GM23248 (cell line): ENCODE results near the gene COL8A1. TPM values are rescaled to one million over a fixed set of nuclear protein-coding genes. Genes with fewer than 3 reads are reported as not detected.

Source experiments
- DNase-seq: peaks from one replicate; pipeline ENCODE4 v3.0.0-alpha.2; 2015
- H2AFZ ChIP-seq: fragments of 200-600 bp; sonication (generic); 2 replicates; pipeline ENCODE4 v1.6.1; 2016; ENCODE audit warnings: antibody characterized with exemption
- H3F3A ChIP-seq: fragments of 200-600 bp; sonication (generic); 2 replicates; pipeline ENCODE4 v1.6.1; 2016; ENCODE audit warnings: mild to moderate bottlenecking, antibody characterized with exemption, mixed run types; ENCODE audit not compliant: insufficient read depth
- H3K27ac ChIP-seq: fragments of 200-600 bp; sonication (generic); 2 replicates; pipeline ENCODE4 v1.5.1; 2016; ENCODE audit warnings: mild to moderate bottlenecking
- H3K27me3 ChIP-seq: fragments of 200-600 bp; sonication (generic); replicated peaks from 2 replicates; pipeline ENCODE4 v1.6.1; 2016; ENCODE audit warnings: mild to moderate bottlenecking; ENCODE audit not compliant: insufficient read depth
- H3K36me3 ChIP-seq: fragments of 200-600 bp; sonication (generic); 2 replicates; pipeline ENCODE4 v1.6.1; 2016; ENCODE audit warnings: low read depth, mild to moderate bottlenecking
- H3K4me1 ChIP-seq: fragments of 200-600 bp; sonication (generic); 2 replicates; pipeline ENCODE4 v1.6.1; 2016; ENCODE audit warnings: mild to moderate bottlenecking; ENCODE audit not compliant: insufficient read depth
- H3K4me2 ChIP-seq: fragments of 200-600 bp; sonication (generic); one replicate; pipeline ENCODE4 v1.6.1; 2016; ENCODE audit warnings: mild to moderate bottlenecking; ENCODE audit not compliant: unreplicated experiment
- H3K4me3 ChIP-seq: fragments of 200-600 bp; sonication (generic); 2 replicates; pipeline ENCODE4 v1.5.1; 2016; ENCODE audit warnings: mild to moderate bottlenecking
- H3K79me2 ChIP-seq: fragments of 200-600 bp; sonication (generic); 2 replicates; pipeline ENCODE4 v1.6.1; 2016; ENCODE audit warnings: mild to moderate bottlenecking; ENCODE audit not compliant: insufficient read depth
- H3K9ac ChIP-seq: fragments of 200-600 bp; sonication (generic); 2 replicates; pipeline ENCODE4 v1.6.1; 2016; ENCODE audit warnings: mild to moderate bottlenecking
- H3K9me2 ChIP-seq: fragments of 200-600 bp; sonication (generic); 2 replicates; pipeline ENCODE4 v1.6.1; 2016; ENCODE audit warnings: mixed run types, mild to moderate bottlenecking, moderate library complexity; ENCODE audit not compliant: insufficient read depth
- H3K9me3 ChIP-seq: fragments of 200-600 bp; sonication (generic); one replicate; pipeline ENCODE4 v1.6.1; 2017; ENCODE audit warnings: low read depth
- H4K20me1 ChIP-seq: fragments of 200-600 bp; sonication (generic); 2 replicates; pipeline ENCODE4 v1.6.0; 2016; ENCODE audit not compliant: insufficient read depth
- EZH2 ChIP-seq: fragments of 200-600 bp; sonication (generic); IDR thresholded peaks from 2 replicates; pipeline ENCODE4 v1.6.1; 2018; ENCODE audit warnings: antibody characterized with exemption, mild to moderate bottlenecking; ENCODE audit not compliant: insufficient read depth, poor library complexity, severe bottlenecking
- EZH2phosphoT487 ChIP-seq: fragments of 200-600 bp; sonication (generic); IDR thresholded peaks from 2 replicates; pipeline ENCODE4 v1.6.1; 2018; ENCODE audit warnings: antibody characterized with exemption, moderate library complexity, mild to moderate bottlenecking, low read depth; ENCODE audit not compliant: insufficient read depth
- WGBS, 2 experiments: methylation state at CpG; one replicate each; pipeline ENCODE4 v1.1.6; 2015 to 2017; ENCODE audit warnings: low lambda C conversion rate in 2 of 2, low coverage in 1 of 2; ENCODE audit errors: missing lambda C conversion rate in 2 of 2; 5-methylcytosine and 5-hydroxymethylcytosine counted together
- in situ Hi-C: fragments of 300-500 bp; cut with MboI; formaldehyde crosslinking; loops from 2 replicates; pipeline ENCODE4 v1.15.0; 2020
- polyA plus RNA-seq: library from polyadenylated mRNA; unstranded; fragments of >200 nt; fragmentation: Nextera tagmentation; extraction: Ambion mirVana; gene quantifications from 2 replicates; pipeline ENCODE4 v1.2.1, GENCODE V29; 2016
- total RNA-seq: library from RNA; depleted of rRNA; stranded (reverse); fragments of >200 nt; shearing (Covaris generic); gene quantifications from 2 replicates; pipeline ENCODE4 v1.2.3, GENCODE V29; 2014

The COL8A1 gene
- total and polyA plus RNA-seq, 2 experiments from 2014 or later = 164 to 189 TPM

- Histone ChIP-seq H3K79me2 (peaks cover 5% of the 10 kb centered on the region; the same call in 1 of the 2 replicates), H3K27ac (peak overlapping the region; percentile 94), H3K4me2 (peak overlapping the region; percentile 37)
Observed at GRCh38 chr3:99659951-99660350, 21.6 kb downstream of the COL8A1 start.

GRCh38 chr3:99662838-99663570 is 24.6 kb downstream of the COL8A1 start:
- H3K27ac ChIP-seq = no peak overlapping the region
- 91 to 93% methylated on average over 10 of the region's 10 CpGs for WGBS, 2 experiments

More at GRCh38 chr3:99659951-99660350, 21.6 kb downstream of the COL8A1 start:
- H3K36me3 ChIP-seq = no peaks in the 10 kb centered on the region
- peak overlapping the region; percentile 59 for H3K9ac ChIP-seq
- peaks cover 32% of the 10 kb centered on the region for H3F3A ChIP-seq
- H3K9me2 ChIP-seq = no peaks in the 10 kb centered on the region
- no peaks in the 10 kb centered on the region for H3K27me3 ChIP-seq
- H4K20me1 ChIP-seq = no peaks in the 10 kb centered on the region
- TF ChIP-seq EZH2phosphoT487 (no peak), EZH2 (no peak)
- peak; percentile 69 for DNase-seq
- 14 to 20% methylated on average over 4 of the region's 4 CpGs for WGBS, 2 experiments
- in situ Hi-C loops = no loop called here
- no peak overlapping the region for H3K4me3 ChIP-seq
- H3K4me1 ChIP-seq = peaks cover 32% of the 10 kb centered on the region
- H2AFZ ChIP-seq = peak overlapping the region; percentile 59; the same call in 1 of the 2 replicates
- H3K9me3 ChIP-seq = no peaks in the 10 kb centered on the region

GRCh38 chr3:99663977-99664376 is 25.6 kb downstream of the COL8A1 start:
- no peaks in the 10 kb centered on the region for H4K20me1 ChIP-seq
- TF ChIP-seq EZH2 = no peak
- no peak for TF ChIP-seq EZH2phosphoT487
- in situ Hi-C loops = no loop called here
- H3K9me2 ChIP-seq = no peaks in the 10 kb centered on the region
- peaks cover 20% of the 10 kb centered on the region for H3K4me1 ChIP-seq
- no peak for DNase-seq
- H3K27ac ChIP-seq = no peak overlapping the region
- H3K9me3 ChIP-seq = no peaks in the 10 kb centered on the region
- no peak overlapping the region for H3K9ac ChIP-seq
- H2AFZ ChIP-seq = no peak overlapping the region
- peaks cover 16% of the 10 kb centered on the region for H3F3A ChIP-seq
- no peaks in the 10 kb centered on the region for H3K36me3 ChIP-seq
- H3K79me2 ChIP-seq = peaks cover 20% of the 10 kb centered on the region; the same call in 1 of the 2 replicates
- no peak overlapping the region for H3K4me2 ChIP-seq
- H3K27me3 ChIP-seq = no peaks in the 10 kb centered on the region
- no peak overlapping the region for H3K4me3 ChIP-seq
- WGBS, 2 experiments = 86 to 88% methylated on average over 1 of the region's 1 CpG

More at GRCh38 chr3:99662838-99663570, 24.6 kb downstream of the COL8A1 start:
- Histone ChIP-seq H4K20me1 (no peaks in the 10 kb centered on the region), H3K9ac (no peak overlapping the region), H3K9me3 (no peaks in the 10 kb centered on the region), H2AFZ (no peak overlapping the region), H3K4me3 (no peak overlapping the region), H3F3A (peaks cover 17% of the 10 kb centered on the region), H3K4me1 (peaks cover 27% of the 10 kb centered on the region), H3K4me2 (no peak overlapping the region), H3K27me3 (no peaks in the 10 kb centered on the region), H3K36me3 (no peaks in the 10 kb centered on the region), H3K79me2 (peaks cover 12% of the 10 kb centered on the region; the same call in 1 of the 2 replicates), H3K9me2 (no peaks in the 10 kb centered on the region)
- no peak for DNase-seq
- in situ Hi-C loops = no loop called here
- TF ChIP-seq EZH2 (no peak), EZH2phosphoT487 (no peak)

- H3K9ac ChIP-seq = no peak overlapping the region
- DNase-seq = no peak
- H3K36me3 ChIP-seq = no peaks in the 10 kb centered on the region
- H4K20me1 ChIP-seq = no peaks in the 10 kb centered on the region
- no peak overlapping the region for H3K4me2 ChIP-seq
- 92 to 100% methylated on average over 1 of the region's 1 CpG for WGBS, 2 experiments
- peaks cover 20% of the 10 kb centered on the region; the same call in 1 of the 2 replicates for H3K79me2 ChIP-seq
- no peaks in the 10 kb centered on the region for H3K27me3 ChIP-seq
- H3K9me3 ChIP-seq = no peaks in the 10 kb centered on the region
- H3K9me2 ChIP-seq = no peaks in the 10 kb centered on the region
- TF ChIP-seq EZH2phosphoT487 (no peak), EZH2 (no peak)
- in situ Hi-C loops = no loop called here
- no peak overlapping the region for H3K27ac ChIP-seq
- H3K4me1 ChIP-seq = peaks cover 22% of the 10 kb centered on the region
- H3F3A ChIP-seq = peaks cover 17% of the 10 kb centered on the region
- H2AFZ ChIP-seq = no peak overlapping the region
- H3K4me3 ChIP-seq = no peak overlapping the region
Observed at GRCh38 chr3:99665017-99665416, 26.6 kb downstream of the COL8A1 start.
